SH-SY5Y (cell line): ENCODE results near the gene COBLL1.

Experiments used
- GATA2 ChIP-seq: IDR thresholded peaks from 2 replicates; pipeline ENCODE4 v1.6.1; 2011; ENCODE audit warnings: mild to moderate bottlenecking, low read depth, low read length
- GATA3 ChIP-seq: IDR thresholded peaks from 2 replicates; pipeline ENCODE4 v1.6.1; 2011; ENCODE audit warnings: low read depth, mild to moderate bottlenecking, low read length, moderate library complexity

The COBLL1 gene

GRCh38 chr2:164815071-164815793, 26.4 kb downstream of the COBLL1 start:
- no peak for TF ChIP-seq GATA2

GRCh38 chr2:164813535-164813934, 28.1 kb downstream of the COBLL1 start:
- TF ChIP-seq GATA2 = no peak
- no peak for TF ChIP-seq GATA3

- no peak for TF ChIP-seq GATA3
- no peak for TF ChIP-seq GATA2
Measured at GRCh38 chr2:164812378-164812777, 29.2 kb downstream of the COBLL1 start.

GRCh38 chr2:164811819-164812218, 29.8 kb downstream of the COBLL1 start:
- TF ChIP-seq GATA3 (no peak), GATA2 (no peak)

GRCh38 chr2:164810843-164811242, 30.8 kb downstream of the COBLL1 start:
- TF ChIP-seq GATA2 = no peak
- no peak for TF ChIP-seq GATA3

- no peak for TF ChIP-seq GATA3
- TF ChIP-seq GATA2 = no peak
Measured at GRCh38 chr2:164808776-164809175, 32.8 kb downstream of the COBLL1 start.

GRCh38 chr2:164803776-164804466, 37.7 kb downstream of the COBLL1 start:
- no peak for TF ChIP-seq GATA2
- no peak for TF ChIP-seq GATA3

GRCh38 chr2:164802095-164802707, 39.4 kb downstream of the COBLL1 start:
- TF ChIP-seq GATA2 = no peak
- no peak for TF ChIP-seq GATA3

- TF ChIP-seq GATA3 (no peak), GATA2 (no peak)
Measured at GRCh38 chr2:164800572-164800971, 41.1 kb downstream of the COBLL1 start.

- no peak for TF ChIP-seq GATA3
- no peak for TF ChIP-seq GATA2
Measured at GRCh38 chr2:164797627-164798026, 44.0 kb downstream of the COBLL1 start.

- TF ChIP-seq GATA2 = no peak
- TF ChIP-seq GATA3 = no peak
Measured at GRCh38 chr2:164796999-164797398, 44.6 kb downstream of the COBLL1 start.

GRCh38 chr2:164794432-164795231, 47.0 kb downstream of the COBLL1 start:
- TF ChIP-seq GATA3 (no peak), GATA2 (no peak)

- TF ChIP-seq GATA2 = no peak
Measured at GRCh38 chr2:164794016-164794415, 47.6 kb downstream of the COBLL1 start.

- TF ChIP-seq GATA2 = no peak
- no peak for TF ChIP-seq GATA3
Measured at GRCh38 chr2:164793529-164793928, 48.1 kb downstream of the COBLL1 start.
